ENCODE data around the gene ANKS1B. TPM values are rescaled to one million over a fixed set of nuclear protein-coding genes. Genes with fewer than 3 reads are reported as not detected.
"Not testable (repeated sequence)": the region's sequence is repeated elsewhere in the genome, so short reads cannot be mapped to it uniquely, and the experiment has no call there.

The ANKS1B gene
- total RNA-seq, 4 donors from 2014 or later: 4.9 to 15.4 (median 9.4) TPM

- DNase-seq (ENCODE audit: low spot score in 2 of 2): no peak
- no peaks in the 10 kb centered on the region for H3K27me3 ChIP-seq
- H3K36me3 ChIP-seq: no peaks in the 10 kb centered on the region
- TF ChIP-seq CTCF (IDR thresholded peaks at IDR 0.05) (no peak), EP300 (IDR thresholded peaks at IDR 0.05) (no peak), POLR2A (IDR thresholded peaks at IDR 0.05) (no peak), POLR2AphosphoS5 (IDR thresholded peaks at IDR 0.05) (no peak)
- H3K4me1 ChIP-seq: no peaks in the 10 kb centered on the region
- no peak overlapping the region for H3K4me3 ChIP-seq
- H3K27ac ChIP-seq: no peak overlapping the region
- WGBS: 27% methylated on average over 1 of the region's 1 CpG
- peaks cover 4% of the 10 kb centered on the region for H3K9me3 ChIP-seq
Measured at GRCh38 chr12:99330216-99330615, 654.5 kb downstream of the ANKS1B start.

GRCh38 chr12:99321210-99321609 lies 663.5 kb downstream of the ANKS1B start:
- H3K27me3 ChIP-seq; H3K36me3 ChIP-seq; DNase-seq (ENCODE audit: low spot score in 2 of 2); H3K4me1 ChIP-seq; H3K4me3 ChIP-seq; H3K27ac ChIP-seq: not testable (repeated sequence)
- H3K9me3 ChIP-seq: peaks cover 10% of the 10 kb centered on the region
- 92% methylated on average over 8 of the region's 9 CpGs for WGBS

- Histone ChIP-seq H3K36me3 (no peaks in the 10 kb centered on the region), H3K4me1 (no peaks in the 10 kb centered on the region), H3K27me3 (no peaks in the 10 kb centered on the region), H3K27ac (no peak overlapping the region), H3K4me3 (no peak overlapping the region), H3K9me3 (peaks cover 8% of the 10 kb centered on the region)
- TF ChIP-seq CTCF (IDR thresholded peaks at IDR 0.05) (no peak), POLR2AphosphoS5 (IDR thresholded peaks at IDR 0.05) (no peak), EP300 (IDR thresholded peaks at IDR 0.05) (no peak), POLR2A (IDR thresholded peaks at IDR 0.05) (no peak)
- DNase-seq (ENCODE audit: low spot score in 2 of 2): no peak
- WGBS: 94% methylated on average over 1 of the region's 1 CpG
Measured at GRCh38 chr12:99311373-99311772, 673.4 kb downstream of the ANKS1B start.

- WGBS: 71% methylated on average over 2 of the region's 2 CpGs
- H3K27ac ChIP-seq: no peak overlapping the region
- TF ChIP-seq EP300 (IDR thresholded peaks at IDR 0.05) (no peak), CTCF (IDR thresholded peaks at IDR 0.05) (no peak), POLR2A (IDR thresholded peaks at IDR 0.05) (no peak), POLR2AphosphoS5 (IDR thresholded peaks at IDR 0.05) (no peak)
- H3K9me3 ChIP-seq: peaks cover 6% of the 10 kb centered on the region
- H3K36me3 ChIP-seq: no peaks in the 10 kb centered on the region
- no peak overlapping the region for H3K4me3 ChIP-seq
- no peaks in the 10 kb centered on the region for H3K27me3 ChIP-seq
- H3K4me1 ChIP-seq: no peaks in the 10 kb centered on the region
- DNase-seq (ENCODE audit: low spot score in 2 of 2): no peak
Measured at GRCh38 chr12:99309812-99310211, 674.9 kb downstream of the ANKS1B start.

GRCh38 chr12:99302874-99303273 lies 681.9 kb downstream of the ANKS1B start:
- no peak overlapping the region for H3K27ac ChIP-seq
- no peaks in the 10 kb centered on the region for H3K27me3 ChIP-seq
- no peaks in the 10 kb centered on the region for H3K36me3 ChIP-seq
- no peaks in the 10 kb centered on the region for H3K4me1 ChIP-seq
- no peak overlapping the region for H3K4me3 ChIP-seq
- TF ChIP-seq POLR2AphosphoS5 (IDR thresholded peaks at IDR 0.05): no peak
- TF ChIP-seq EP300 (IDR thresholded peaks at IDR 0.05): no peak
- TF ChIP-seq CTCF (IDR thresholded peaks at IDR 0.05): no peak
- TF ChIP-seq POLR2A (IDR thresholded peaks at IDR 0.05): no peak
- no peaks in the 10 kb centered on the region for H3K9me3 ChIP-seq
- no peak for DNase-seq (ENCODE audit: low spot score in 2 of 2)
- WGBS: 77% methylated on average over 2 of the region's 2 CpGs

GRCh38 chr12:99287136-99287535 lies 697.6 kb downstream of the ANKS1B start:
- 93% methylated on average over 1 of the region's 1 CpG for WGBS
- no peak overlapping the region for H3K4me3 ChIP-seq
- no peaks in the 10 kb centered on the region for H3K36me3 ChIP-seq
- DNase-seq (ENCODE audit: low spot score in 2 of 2): no peak
- H3K9me3 ChIP-seq: peaks cover 13% of the 10 kb centered on the region
- no peaks in the 10 kb centered on the region for H3K4me1 ChIP-seq
- TF ChIP-seq EP300 (IDR thresholded peaks at IDR 0.05) (no peak), POLR2A (IDR thresholded peaks at IDR 0.05) (no peak), POLR2AphosphoS5 (IDR thresholded peaks at IDR 0.05) (no peak), CTCF (IDR thresholded peaks at IDR 0.05) (no peak)
- H3K27ac ChIP-seq: no peak overlapping the region
- no peaks in the 10 kb centered on the region for H3K27me3 ChIP-seq

Data from suprapubic skin (tissue), 4 donors.